OCI-LY3 (cell line): ENCODE results near the gene AUTS2.

Experiments used
- H2AFZ ChIP-seq: fragments of 200-600, 300-600 bp; shearing (Covaris generic); 2 replicates; pipeline ENCODE4 v1.6.0; 2014; ENCODE audit warnings: antibody characterized with exemption, low read depth, low read length
- H3K27ac ChIP-seq: fragments of 200-600, 300-600 bp; sonication (generic); 2 replicates; pipeline ENCODE4 v1.5.1; 2014; ENCODE audit warnings: mild to moderate bottlenecking, low read length, moderate library complexity, mixed read lengths
- H3K27me3 ChIP-seq: fragments of 200-600, 300-600 bp; sonication (generic); 2 replicates; pipeline ENCODE4 v1.6.1; 2014; ENCODE audit warnings: low read depth, low read length, mixed read lengths
- H3K36me3 ChIP-seq: fragments of 200-600, 300-600 bp; sonication (generic); replicated peaks from 2 replicates; pipeline ENCODE3; 2014; ENCODE audit warnings: low read depth, low read length, mixed read lengths
- H3K4me1 ChIP-seq: fragments of 300-600, 200-600 bp; sonication (generic); 2 replicates; pipeline ENCODE4 v1.6.1; 2014; ENCODE audit warnings: low read length, mixed read lengths
- H3K4me2 ChIP-seq: fragments of 200-600, 300-600 bp; sonication (generic); 2 replicates; pipeline ENCODE4 v1.6.1; 2014; ENCODE audit warnings: low read length, mixed read lengths
- H3K4me3 ChIP-seq: fragments of 300-600, 200-600 bp; sonication (generic); 2 replicates; pipeline ENCODE4 v1.5.1; 2014; ENCODE audit warnings: antibody characterized with exemption, mild to moderate bottlenecking, low read length, moderate library complexity
- H3K79me2 ChIP-seq: fragments of 300-600, 200-600 bp; shearing (Covaris generic); 2 replicates; pipeline ENCODE4 v1.6.1; 2014; ENCODE audit warnings: mild to moderate bottlenecking, low read length, mixed read lengths
- H3K9ac ChIP-seq: fragments of 300-600, 200-600 bp; shearing (Covaris generic); 2 replicates; pipeline ENCODE4 v1.6.0; 2014; ENCODE audit warnings: mild to moderate bottlenecking, low read length, moderate library complexity
- H3K9me3 ChIP-seq: fragments of 200-600, 300-600 bp; shearing (Covaris generic); 2 replicates; pipeline ENCODE4 v1.6.1; 2014; ENCODE audit warnings: low read length, mixed read lengths; ENCODE audit not compliant: insufficient read depth
- H4K20me1 ChIP-seq: fragments of 200-600, 300-600 bp; sonication (generic); 2 replicates; pipeline ENCODE4 v1.6.1; 2016; ENCODE audit warnings: low read length, mixed read lengths; ENCODE audit not compliant: insufficient read depth
- EZH2phosphoT487 ChIP-seq: fragments of 200-600 bp; shearing (Covaris generic); IDR thresholded peaks from 2 replicates; pipeline ENCODE4 v1.6.1; 2018; ENCODE audit warnings: antibody characterized with exemption, mixed run types, low read depth
- TF ChIP-seq, protein P1 (sequence below): fragments of 200-600, 300-600 bp; sonication (generic); IDR thresholded peaks from 2 replicates; pipeline ENCODE4 v1.5.1; 2014; ENCODE audit warnings: antibody characterized with exemption, low read length, low read depth

The AUTS2 gene

DNA sequence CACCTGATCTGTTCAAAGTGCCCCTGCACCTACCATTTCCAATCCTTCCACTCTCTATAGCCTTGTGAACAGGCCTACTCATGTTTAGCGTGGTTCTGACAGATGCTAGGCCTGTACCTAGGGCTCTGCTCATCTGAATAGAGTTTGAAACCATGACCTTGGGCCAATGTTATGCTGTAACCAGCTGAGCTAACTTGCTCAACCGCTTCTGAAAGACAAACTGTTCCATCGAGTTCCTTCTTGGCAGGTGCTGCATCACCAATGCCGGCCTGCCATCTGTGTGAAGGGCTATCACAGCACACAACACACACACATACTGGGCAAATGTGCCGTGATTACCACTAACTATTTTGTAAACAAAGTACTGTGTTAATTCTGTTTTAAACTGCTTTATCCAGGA lies 1114.7 kb downstream of the AUTS2 start:
- Histone ChIP-seq H3K4me2 (no peak overlapping the region), H2AFZ (no peak overlapping the region), H3K27ac (no peak overlapping the region), H3K79me2 (no peaks in the 10 kb centered on the region), H3K9ac (no peak overlapping the region), H3K4me1 (no peaks in the 10 kb centered on the region), H3K27me3 (no peaks in the 10 kb centered on the region), H3K9me3 (no peaks in the 10 kb centered on the region), H3K36me3 (no peaks in the 10 kb centered on the region), H3K4me3 (no peak overlapping the region), H4K20me1 (no peaks in the 10 kb centered on the region)
- TF ChIP-seq, protein P1, sequence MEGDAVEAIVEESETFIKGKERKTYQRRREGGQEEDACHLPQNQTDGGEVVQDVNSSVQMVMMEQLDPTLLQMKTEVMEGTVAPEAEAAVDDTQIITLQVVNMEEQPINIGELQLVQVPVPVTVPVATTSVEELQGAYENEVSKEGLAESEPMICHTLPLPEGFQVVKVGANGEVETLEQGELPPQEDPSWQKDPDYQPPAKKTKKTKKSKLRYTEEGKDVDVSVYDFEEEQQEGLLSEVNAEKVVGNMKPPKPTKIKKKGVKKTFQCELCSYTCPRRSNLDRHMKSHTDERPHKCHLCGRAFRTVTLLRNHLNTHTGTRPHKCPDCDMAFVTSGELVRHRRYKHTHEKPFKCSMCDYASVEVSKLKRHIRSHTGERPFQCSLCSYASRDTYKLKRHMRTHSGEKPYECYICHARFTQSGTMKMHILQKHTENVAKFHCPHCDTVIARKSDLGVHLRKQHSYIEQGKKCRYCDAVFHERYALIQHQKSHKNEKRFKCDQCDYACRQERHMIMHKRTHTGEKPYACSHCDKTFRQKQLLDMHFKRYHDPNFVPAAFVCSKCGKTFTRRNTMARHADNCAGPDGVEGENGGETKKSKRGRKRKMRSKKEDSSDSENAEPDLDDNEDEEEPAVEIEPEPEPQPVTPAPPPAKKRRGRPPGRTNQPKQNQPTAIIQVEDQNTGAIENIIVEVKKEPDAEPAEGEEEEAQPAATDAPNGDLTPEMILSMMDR = no peak
- no peak for TF ChIP-seq EZH2phosphoT487

DNA sequence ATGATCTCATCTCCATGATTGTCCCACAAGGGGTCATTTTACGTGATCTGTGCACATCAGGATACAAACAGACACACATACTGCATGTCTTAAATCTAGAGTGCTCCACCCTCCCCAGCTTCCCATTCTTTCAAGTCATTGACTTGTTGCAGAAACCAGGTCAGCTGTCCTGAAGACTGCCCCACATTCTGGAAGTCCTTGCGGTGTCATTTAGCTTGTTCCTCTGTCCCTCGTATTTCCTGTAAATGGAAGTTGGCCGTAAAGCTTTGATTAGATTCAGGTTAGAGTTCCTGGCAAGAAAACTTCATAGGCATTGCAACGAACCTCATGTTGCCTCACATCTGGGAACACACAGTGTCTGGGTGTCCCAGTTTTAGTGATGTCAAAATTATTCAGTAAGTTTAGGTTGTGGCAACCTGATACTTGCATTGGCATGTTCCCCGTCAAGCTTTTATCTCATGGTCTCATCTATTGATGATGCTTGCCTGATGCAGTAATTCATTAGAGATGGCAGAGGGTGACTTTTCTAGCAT lies 1116.3 kb downstream of the AUTS2 start:
- Histone ChIP-seq H3K4me3 (no peak overlapping the region), H3K36me3 (no peaks in the 10 kb centered on the region), H4K20me1 (no peaks in the 10 kb centered on the region), H3K4me1 (no peaks in the 10 kb centered on the region), H3K9me3 (no peaks in the 10 kb centered on the region), H3K4me2 (no peak overlapping the region), H2AFZ (no peak overlapping the region), H3K27me3 (no peaks in the 10 kb centered on the region), H3K79me2 (no peaks in the 10 kb centered on the region), H3K9ac (no peak overlapping the region), H3K27ac (no peak overlapping the region)
- TF ChIP-seq, protein P1 = no peak
- TF ChIP-seq EZH2phosphoT487 = no peak

DNA sequence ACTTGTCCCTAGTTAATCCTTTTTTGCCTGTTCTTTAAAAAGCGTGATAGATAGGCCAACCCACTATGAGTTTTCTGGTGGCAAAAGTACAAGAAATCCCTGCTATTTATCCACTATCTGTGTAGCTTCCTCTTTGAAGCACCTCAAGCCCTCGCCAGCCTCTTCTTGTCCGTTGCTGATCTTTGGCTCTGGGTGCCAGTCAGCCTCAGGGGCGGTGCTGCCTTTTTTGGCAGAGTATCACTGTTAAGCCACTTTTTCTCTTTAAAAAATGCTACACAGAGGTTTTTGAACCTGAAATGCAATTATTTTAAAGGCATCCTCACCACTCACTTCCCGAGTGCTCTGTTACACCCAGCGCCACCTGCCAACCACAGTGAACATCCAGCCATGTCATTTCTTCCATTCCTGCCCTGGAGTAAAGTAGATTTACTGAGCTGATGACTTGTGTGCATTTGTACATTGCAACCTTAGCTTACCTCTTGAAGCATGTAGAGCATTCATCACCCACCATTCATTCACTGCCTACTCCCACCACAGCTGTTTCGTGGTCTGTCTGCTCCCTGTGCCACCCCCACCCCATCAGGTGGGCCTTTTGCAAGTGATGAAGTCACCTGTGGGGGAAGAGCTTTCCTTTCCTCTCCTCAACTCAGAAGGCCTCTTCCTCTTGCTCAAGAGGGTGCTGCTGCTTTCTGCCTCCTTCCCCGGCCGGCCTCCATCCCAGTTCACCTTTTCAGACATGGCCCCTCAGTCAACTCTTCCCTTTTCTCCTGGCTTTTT lies 1119.5 kb downstream of the AUTS2 start:
- Histone ChIP-seq H3K79me2 (no peaks in the 10 kb centered on the region), H3K4me3 (no peak overlapping the region), H3K9ac (no peak overlapping the region), H4K20me1 (no peaks in the 10 kb centered on the region), H3K27ac (no peak overlapping the region), H3K36me3 (no peaks in the 10 kb centered on the region), H3K4me2 (no peak overlapping the region), H3K9me3 (no peaks in the 10 kb centered on the region), H2AFZ (no peak overlapping the region), H3K27me3 (no peaks in the 10 kb centered on the region), H3K4me1 (no peaks in the 10 kb centered on the region)
- no peak for TF ChIP-seq EZH2phosphoT487
- TF ChIP-seq, protein P1 = no peak

DNA sequence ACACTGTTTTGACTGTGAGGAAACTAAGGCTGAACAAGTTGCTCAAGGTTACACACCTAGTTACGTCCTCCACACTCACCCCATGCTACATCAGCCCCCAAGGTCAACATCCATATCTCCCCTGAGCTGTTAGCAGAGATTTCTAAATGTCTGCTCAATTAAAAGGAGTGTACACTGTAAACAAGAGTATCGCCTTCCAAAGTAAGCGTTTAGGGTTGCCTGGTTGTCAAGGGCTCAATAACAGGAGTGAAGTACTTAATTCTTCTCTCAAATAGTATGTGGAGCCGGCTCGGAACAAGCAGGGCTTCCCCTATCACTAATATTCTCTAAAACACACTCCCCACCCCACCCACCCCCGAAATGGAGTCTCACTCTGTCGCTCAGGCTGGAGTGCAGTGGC lies 1120.8 kb downstream of the AUTS2 start:
- Histone ChIP-seq H3K4me1 (no peaks in the 10 kb centered on the region), H3K27me3 (no peaks in the 10 kb centered on the region), H3K9me3 (no peaks in the 10 kb centered on the region), H3K79me2 (no peaks in the 10 kb centered on the region), H3K4me2 (no peak overlapping the region), H3K36me3 (no peaks in the 10 kb centered on the region), H4K20me1 (no peaks in the 10 kb centered on the region), H3K4me3 (no peak overlapping the region), H3K27ac (no peak overlapping the region), H2AFZ (no peak overlapping the region), H3K9ac (no peak overlapping the region)
- no peak for TF ChIP-seq EZH2phosphoT487
- TF ChIP-seq, protein P1 = no peak
